Loucy (cell line): ENCODE data around the gene KCNN3.

Source experiments
- CTCF ChIP-seq: fragments of 200-600 bp; sonication (generic); conservative IDR thresholded peaks from 2 replicates; pipeline ENCODE4 v1.5.1; 2014; ENCODE audit warnings: mild to moderate bottlenecking, antibody characterized with exemption, low read length
- EZH2phosphoT487 ChIP-seq: fragments of 200-600 bp; IDR thresholded peaks from 2 replicates; pipeline ENCODE4 v1.6.1; 2018; ENCODE audit warnings: antibody characterized with exemption, mild to moderate bottlenecking, moderate library complexity, borderline replicate concordance

GRCh38 chr1:154849645-154850131, 20.4 kb downstream of the KCNN3 start:
- TF ChIP-seq CTCF (no peak), EZH2phosphoT487 (no peak)
